T-helper 22 cell (primary cell): ENCODE data around the gene MRGPRF.

ENCODE experiments used
- DNase-seq: peaks from one replicate; pipeline ENCODE4 v3.0.0-alpha.2; 2020; ENCODE audit warnings: low read depth

Gene MRGPRF

GRCh38 chr11:69022260-69022659, 9.2 kb upstream of the MRGPRF start:
- no peak for DNase-seq

DNA sequence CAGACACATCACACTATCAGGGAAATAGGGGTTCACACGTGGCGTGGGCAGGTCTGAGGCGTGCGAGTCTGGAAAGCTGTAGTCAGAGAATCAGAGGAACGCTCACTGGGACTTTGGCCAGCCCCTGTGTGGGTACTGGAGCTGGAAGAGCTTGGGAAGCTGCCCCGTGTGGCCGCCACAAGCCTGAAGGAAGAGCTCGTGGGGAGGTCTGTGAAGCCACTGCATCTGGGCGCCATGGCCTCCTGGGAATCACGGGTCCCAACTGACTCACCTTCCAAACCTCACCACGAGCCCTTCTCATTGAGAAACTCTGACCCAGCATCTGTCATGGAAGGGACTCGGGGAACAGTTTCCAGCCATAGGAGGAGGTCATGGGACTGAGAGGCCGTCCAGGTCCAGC, 5.9 kb upstream of the MRGPRF start:
- DNase-seq, result no peak

DNA sequence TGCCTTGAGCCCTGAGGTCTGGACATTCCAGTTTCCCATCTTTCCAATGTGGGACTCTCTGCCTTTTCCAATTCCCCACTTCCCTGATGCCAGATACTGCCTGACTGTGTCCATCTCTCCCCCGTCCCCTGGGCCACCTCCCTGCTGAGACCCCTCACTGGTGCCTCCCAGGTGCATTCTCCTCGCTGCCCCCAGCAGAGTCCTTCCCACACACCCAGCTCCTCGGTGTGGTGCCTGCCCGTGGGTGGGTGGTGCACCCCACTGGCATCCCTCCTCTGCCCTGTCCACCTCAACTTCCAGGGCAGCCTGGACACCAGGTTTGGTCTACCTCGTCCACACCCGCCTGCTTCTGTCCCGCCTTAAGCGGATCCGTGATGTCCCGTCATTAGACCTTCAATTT, 4.9 kb upstream of the MRGPRF start:
- DNase-seq, result no peak

DNA sequence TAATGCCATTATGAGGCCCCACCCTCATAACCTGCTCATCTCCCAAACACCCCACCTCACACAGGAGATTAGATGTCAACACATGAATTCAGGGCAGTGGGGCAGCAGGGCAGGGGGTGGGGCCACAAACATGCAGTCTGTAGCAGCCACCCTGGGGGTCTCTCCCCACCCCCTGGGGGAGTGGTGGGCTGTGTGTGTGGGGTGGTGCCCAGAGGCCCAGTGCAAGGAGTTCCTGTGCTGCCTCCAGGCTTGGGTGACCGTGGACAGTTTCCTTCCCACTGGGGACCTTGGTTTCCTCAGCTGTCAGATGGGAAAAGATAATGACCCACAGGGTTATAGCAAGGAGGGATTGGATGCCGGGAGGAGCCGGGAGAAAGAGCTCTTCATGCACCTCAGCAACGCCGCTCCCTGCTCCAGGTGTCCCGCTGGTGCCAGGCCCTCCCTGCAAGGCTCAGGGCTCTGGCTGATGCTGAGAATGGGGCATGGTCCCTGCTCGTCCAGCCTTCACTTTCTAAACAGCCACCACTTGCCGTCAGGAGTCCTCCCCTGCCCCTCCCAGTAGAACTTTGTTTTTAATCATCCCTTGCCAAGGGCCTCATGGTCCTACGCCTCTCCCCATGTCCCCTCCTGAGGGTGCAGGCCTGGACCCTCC, 2.0 kb upstream of the MRGPRF start:
- DNase-seq, result no peak

GRCh38 chr11:69014084-69014851, 1.2 kb upstream of the MRGPRF start:
- DNase-seq, result no peak

GRCh38 chr11:69012092-69013008, 696 bp downstream of the MRGPRF start:
- no peak for DNase-seq

DNA sequence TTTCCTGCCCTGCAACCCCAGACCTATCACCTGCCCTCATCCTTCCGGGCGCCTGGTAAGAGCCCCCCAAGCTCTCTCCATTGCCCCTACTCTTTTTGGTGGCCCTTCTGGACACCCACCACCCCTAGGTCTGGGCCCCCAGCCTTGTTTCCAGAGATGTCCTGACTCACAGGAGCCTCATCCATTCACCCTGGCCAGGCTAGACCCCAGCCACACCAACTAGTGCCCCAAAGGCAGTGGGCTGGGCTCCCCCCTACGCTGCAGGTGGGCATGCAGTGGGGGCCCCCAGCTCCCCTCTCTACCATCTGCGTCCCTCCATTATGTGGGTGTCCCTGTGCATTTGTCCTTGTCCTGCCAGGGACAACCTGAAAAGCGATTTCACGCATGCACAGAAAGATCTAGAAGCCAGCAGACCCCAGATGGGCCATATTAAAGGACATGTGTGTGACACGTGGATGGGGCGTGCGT, 1.4 kb downstream of the MRGPRF start:
- DNase-seq, result no peak

DNA sequence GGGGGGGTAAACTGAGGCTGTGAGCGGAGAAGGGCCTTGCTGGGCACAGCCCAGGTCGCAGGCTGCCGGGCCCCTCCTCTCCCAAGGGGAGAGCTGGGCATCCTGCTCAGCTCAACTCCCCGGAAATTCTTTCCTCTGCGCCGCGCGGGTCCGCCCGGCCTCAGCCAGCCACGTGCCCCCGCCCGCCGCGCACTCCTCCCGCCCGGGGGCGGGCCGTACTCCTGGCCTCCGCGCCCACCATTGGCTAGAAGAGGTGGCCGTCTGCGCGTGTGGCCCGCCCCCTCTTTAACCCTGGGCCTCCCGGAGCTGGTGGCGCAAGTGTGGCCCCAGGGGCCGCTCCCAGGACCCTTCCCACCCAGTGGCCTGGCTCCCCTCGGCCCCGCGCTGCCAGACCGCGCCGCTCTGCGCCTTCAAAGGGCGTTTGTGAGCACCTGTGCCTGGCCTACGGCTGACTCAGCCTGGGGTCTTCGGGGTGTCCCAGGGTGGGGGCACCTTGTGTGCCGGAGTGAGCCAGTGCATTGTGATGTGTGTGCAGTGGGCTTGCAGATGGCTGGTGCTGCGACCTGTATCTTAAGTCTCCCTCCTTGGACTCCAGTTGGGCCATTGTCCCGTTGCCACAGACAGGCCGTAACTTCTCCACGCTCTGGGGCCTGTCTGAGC, 2.0 kb downstream of the MRGPRF start:
- no peak for DNase-seq

DNA sequence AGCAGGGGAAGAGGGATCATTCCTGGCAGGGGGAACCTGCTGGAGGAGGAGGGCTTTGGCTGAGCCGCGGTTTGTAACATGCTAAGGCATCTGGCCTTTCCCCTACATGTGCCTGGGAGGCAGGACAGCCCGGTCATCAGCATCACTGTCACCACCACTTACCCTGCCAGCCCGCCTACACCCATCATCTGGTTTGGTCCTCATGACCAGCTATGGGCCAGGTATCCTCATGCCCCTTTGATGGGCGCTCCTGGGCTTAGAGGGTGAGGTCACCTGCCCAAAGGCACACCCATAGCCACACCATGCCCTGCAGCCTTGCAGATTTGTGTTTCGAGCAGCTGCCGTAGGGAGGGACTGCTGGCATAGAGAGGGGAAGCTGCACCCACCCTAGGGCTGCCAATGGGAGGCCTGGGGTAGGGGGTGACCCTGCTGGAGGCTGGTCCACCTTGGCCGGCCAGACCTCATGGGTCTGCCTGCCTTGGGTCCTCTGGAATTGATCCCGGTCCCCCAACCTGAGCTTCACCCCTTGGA, 2.6 kb downstream of the MRGPRF start:
- no peak for DNase-seq

DNA sequence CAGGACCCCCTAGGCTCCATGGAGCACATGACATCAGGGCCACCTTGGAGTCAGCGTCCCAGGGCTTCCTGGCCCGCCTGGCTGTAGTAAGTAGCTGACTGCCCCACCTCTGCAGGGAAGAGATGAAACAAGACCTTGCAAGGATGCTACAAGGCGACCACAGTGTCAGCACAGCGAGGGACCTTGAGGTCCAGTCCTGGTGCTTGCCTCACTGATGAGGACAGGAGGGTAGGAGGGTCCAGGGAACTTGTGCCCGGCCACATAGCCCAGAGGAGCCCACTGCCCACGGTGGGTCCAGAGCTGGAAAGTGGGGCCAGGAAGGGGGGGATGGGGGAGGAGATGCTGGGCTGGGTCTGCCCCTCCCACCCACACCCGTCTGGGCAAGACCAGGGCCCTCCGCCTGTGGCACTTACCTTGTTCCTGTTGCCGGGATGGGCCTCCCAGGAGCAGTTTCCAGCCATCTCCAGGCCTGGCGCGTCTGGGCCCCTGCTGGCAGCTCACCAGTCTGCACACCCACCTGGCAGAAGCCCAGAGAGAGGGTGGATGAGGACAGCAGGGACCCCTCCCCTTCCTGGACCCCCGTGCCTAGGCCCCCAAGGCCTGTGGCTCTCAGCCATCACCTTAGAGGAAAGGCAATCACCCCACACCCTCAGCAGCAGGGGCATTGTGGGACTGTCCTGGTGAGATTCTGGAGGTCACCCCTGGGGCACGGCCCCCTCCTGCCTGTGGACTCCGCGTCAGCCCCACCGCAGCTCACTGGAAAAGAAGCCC, 3.4 kb downstream of the MRGPRF start:
- no peak for DNase-seq

GRCh38 chr11:69008737-69009440, 4.2 kb downstream of the MRGPRF start:
- no peak for DNase-seq

- no peak for DNase-seq
Measured at GRCh38 chr11:69007975-69008381, 5.1 kb downstream of the MRGPRF start.

DNA sequence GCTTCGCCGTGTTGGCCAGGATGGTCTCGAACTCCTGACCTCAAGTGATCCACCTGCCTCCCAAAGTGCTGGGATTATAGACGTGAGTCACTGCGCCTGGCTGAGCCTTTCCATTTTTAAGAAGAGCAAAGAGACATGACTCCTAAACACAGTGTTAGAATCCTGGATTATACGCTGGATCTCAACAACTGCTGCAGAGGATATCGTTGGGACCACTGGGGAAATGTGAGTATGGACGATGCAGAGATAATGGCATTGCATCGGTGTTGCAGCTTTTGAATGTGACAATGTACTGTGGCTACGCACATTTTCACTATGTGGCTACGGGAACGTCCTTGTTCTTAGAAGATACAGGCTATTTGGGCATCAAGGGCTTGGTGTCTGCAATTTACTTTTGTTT, 6.2 kb downstream of the MRGPRF start:
- no peak for DNase-seq

DNA sequence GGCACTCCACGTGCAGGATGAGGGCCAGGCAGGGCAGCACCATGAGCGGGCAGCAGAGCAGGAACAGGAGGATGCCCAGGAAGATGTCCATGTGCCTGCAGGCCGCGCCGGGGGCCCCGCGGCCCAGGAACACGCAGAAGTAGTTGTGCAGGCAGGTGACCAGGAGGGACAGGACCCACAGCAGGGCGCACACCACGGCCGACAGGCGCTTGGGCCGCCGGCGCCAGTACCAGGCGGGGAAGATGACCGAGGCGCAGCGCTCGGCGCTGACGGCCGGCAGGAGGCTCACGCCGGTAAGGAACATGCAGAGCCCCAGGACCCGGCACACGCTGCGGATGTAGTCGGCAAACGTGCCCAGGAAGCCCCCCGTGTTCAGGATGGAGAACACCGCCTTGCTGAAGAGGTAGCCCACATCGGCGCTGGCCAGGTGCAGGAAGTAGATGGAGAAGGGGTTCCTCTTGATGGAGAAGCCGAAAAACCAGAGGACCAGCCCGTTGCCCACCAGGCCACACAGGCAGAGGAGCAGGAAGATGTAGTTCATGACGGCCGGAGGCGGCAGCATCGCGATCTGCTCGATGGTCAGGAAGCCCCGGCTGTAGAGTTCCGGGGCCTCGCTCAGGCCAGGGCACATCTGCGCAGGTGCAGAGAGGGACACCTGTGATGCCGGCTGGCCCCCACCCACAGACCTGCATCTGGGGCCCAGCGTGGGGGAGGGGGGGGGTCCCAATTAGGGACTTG, 7.2 kb downstream of the MRGPRF start:
- no peak for DNase-seq

DNA sequence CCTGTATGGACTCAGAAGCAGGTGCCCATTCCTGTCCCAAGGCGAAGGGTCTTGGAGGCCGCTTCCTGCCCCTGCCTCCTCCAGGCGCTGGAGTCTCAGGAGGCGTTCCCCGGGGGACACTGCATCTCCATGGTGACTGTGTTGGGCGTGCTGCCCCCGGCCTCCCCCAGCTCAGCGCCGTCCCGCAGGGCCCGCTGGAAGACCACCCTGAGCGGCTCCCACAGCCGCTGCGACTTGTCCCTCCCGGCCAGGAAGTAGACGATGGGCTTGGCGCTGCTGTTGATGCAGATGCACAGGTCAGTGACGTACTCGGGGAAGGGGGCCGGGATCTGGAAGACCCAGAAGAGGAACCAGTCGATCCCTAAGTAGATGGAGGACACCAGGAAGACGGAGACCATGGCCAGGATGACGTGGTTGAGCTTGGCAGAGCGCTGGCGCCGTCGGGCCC, 7.8 kb downstream of the MRGPRF start:
- no peak for DNase-seq

DNA sequence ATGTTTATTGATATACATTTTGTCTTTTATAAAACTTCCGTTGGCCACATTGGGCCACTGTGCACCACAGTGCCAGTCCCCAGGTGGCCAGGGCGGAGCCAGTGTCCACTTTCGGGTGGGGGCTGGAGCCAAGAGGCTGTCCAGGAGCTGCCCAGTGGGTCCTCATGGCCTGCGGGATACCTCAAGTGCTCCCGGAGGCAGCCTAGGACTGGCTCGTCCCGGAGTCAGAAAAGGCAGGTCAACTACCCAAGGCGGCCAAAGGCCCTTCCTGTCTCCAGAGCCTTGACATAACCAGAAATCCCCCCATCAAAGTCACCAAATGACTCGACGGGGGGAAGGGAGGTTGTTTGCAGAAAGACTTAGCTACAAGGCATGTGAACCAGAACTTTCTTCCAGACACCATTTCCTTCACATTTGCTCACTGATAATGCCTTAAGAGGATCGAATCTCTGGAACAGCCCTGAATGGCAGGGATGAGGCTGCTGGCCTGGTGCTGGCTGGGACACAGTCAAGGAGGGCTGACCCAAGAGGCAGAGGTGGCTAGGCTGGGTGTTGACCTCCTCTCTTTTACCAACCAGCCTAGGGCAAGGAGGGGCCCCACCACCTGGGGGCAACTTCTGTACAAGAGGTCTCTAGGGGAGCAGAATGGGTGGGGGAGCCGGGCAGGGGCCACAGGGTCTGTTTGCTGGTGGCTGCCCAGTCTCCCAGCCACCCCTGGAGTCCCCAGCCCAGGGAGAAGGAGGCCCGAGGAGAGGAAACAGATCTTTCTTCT, 8.4 kb downstream of the MRGPRF start:
- DNase-seq, result no peak

- no peak for DNase-seq
Measured at GRCh38 chr11:69003866-69004367, 9.1 kb downstream of the MRGPRF start.

GRCh38 chr11:69003301-69003865, 9.7 kb downstream of the MRGPRF start:
- DNase-seq, result no peak
